Neural cell (in vitro differentiated cells): ENCODE measurements around the gene TUBA4B. TPM values are rescaled to one million over a fixed set of nuclear protein-coding genes. Genes with fewer than 3 reads are reported as not detected.

ENCODE experiments used
- H2AFZ ChIP-seq: fragments of 200-600, 300-800 bp; sonication (generic), shearing (Covaris generic); 2 replicates; pipeline ENCODE4 v1.6.0; 2014; ENCODE audit warnings: low read depth, mild to moderate bottlenecking, antibody characterized with exemption, low read length, moderate library complexity
- H3F3A ChIP-seq: fragments of 200-600 bp; shearing (Covaris generic); 2 replicates; pipeline ENCODE4 v1.6.1; 2016; ENCODE audit warnings: mild to moderate bottlenecking, moderate library complexity, mixed read lengths, antibody characterized with exemption, low read length; ENCODE audit not compliant: insufficient read depth, poor library complexity, severe bottlenecking
- H3K27ac ChIP-seq: fragments of 200-600, 300-800 bp; sonication (generic), shearing (Covaris generic); 2 replicates; pipeline ENCODE4 v1.5.1; 2014; ENCODE audit warnings: mild to moderate bottlenecking, low read length, moderate library complexity
- H3K27me3 ChIP-seq: fragments of 300-800, 200-600 bp; sonication (generic), shearing (Covaris generic); 2 replicates; pipeline ENCODE4 v1.6.0; 2014; ENCODE audit warnings: mild to moderate bottlenecking, low read depth, low read length, moderate library complexity; ENCODE audit not compliant: insufficient read depth
- H3K36me3 ChIP-seq: fragments of 300-800, 200-600 bp; sonication (generic), shearing (Covaris generic); 2 replicates; pipeline ENCODE4 v1.5.1; 2014; ENCODE audit warnings: mild to moderate bottlenecking, antibody characterized with exemption, low read length, moderate library complexity; ENCODE audit not compliant: insufficient read depth
- H3K4me2 ChIP-seq: fragments of 300-800, 200-600 bp; sonication (generic), shearing (Covaris generic); 2 replicates; pipeline ENCODE4 v1.6.0; 2014; ENCODE audit warnings: mild to moderate bottlenecking, low read length
- H3K4me3 ChIP-seq: fragments of 300-800, 200-600 bp; sonication (generic), shearing (Covaris generic); 2 replicates; pipeline ENCODE4 v1.5.1; 2014; ENCODE audit warnings: mild to moderate bottlenecking, low read length, moderate library complexity
- H3K79me2 ChIP-seq: fragments of 200-600 bp; shearing (Covaris generic); replicated peaks from 2 replicates; pipeline ENCODE4 v1.6.0; 2014; ENCODE audit warnings: mild to moderate bottlenecking, low read length, moderate library complexity; ENCODE audit not compliant: insufficient read depth
- H3K9ac ChIP-seq: fragments of 300-800, 200-600 bp; sonication (generic), shearing (Covaris generic); 2 replicates; pipeline ENCODE4 v1.6.1; 2016; ENCODE audit warnings: mild to moderate bottlenecking, low read length, mixed read lengths
- H3K9me2 ChIP-seq: fragments of 200-600 bp; shearing (Covaris generic); 2 replicates; pipeline ENCODE4 v1.6.1; 2016; ENCODE audit warnings: mild to moderate bottlenecking, low read length, mixed read lengths; ENCODE audit not compliant: insufficient read depth
- H3K9me3 ChIP-seq: fragments of 200-600, 300-800 bp; sonication (generic), shearing (Covaris generic); 2 replicates; pipeline ENCODE4 v1.6.1; 2016; ENCODE audit warnings: mild to moderate bottlenecking, mixed run types, low read length, moderate library complexity, mixed read lengths
- H4K20me1 ChIP-seq: fragments of 200-600 bp; shearing (Covaris generic); 2 replicates; pipeline ENCODE4 v1.6.1; 2016; ENCODE audit warnings: mild to moderate bottlenecking, mixed run types; ENCODE audit not compliant: insufficient read depth
- EP300 ChIP-seq: fragments of 450-650 bp; conservative IDR thresholded peaks from 2 replicates; pipeline ENCODE4 v1.6.1; 2014; ENCODE audit warnings: antibody characterized with exemption, mild to moderate bottlenecking, moderate library complexity; ENCODE audit not compliant: poor library complexity, severe bottlenecking
- EZH2 ChIP-seq: fragments of 200-600, 300-800 bp; shearing (Covaris generic), sonication (generic); IDR thresholded peaks from 2 replicates; pipeline ENCODE4 v1.6.1; 2014; ENCODE audit warnings: antibody characterized with exemption, low read length, borderline replicate concordance, mild to moderate bottlenecking; ENCODE audit not compliant: insufficient read depth, poor library complexity, severe bottlenecking
- MXI1 ChIP-seq: fragments of 450-650 bp; conservative IDR thresholded peaks from 2 replicates; pipeline ENCODE4 v1.6.1; 2014; ENCODE audit warnings: antibody characterized with exemption, mild to moderate bottlenecking; ENCODE audit not compliant: poor library complexity, severe bottlenecking
- POLR2AphosphoS5 ChIP-seq: IDR thresholded peaks from 2 replicates; pipeline ENCODE4 v1.6.1; 2012
- RAD21 ChIP-seq: fragments of 450-650 bp; conservative IDR thresholded peaks from 2 replicates; pipeline ENCODE4 v1.6.1; 2014; ENCODE audit warnings: antibody characterized with exemption, mild to moderate bottlenecking, moderate library complexity
- REST ChIP-seq: IDR thresholded peaks from 2 replicates; pipeline ENCODE4 v1.6.1; 2012; ENCODE audit warnings: borderline replicate concordance
- SMC3 ChIP-seq: fragments of 450-650 bp; conservative IDR thresholded peaks from 2 replicates; pipeline ENCODE4 v1.6.1; 2014; ENCODE audit warnings: antibody characterized with exemption, mild to moderate bottlenecking, moderate library complexity; ENCODE audit not compliant: poor library complexity
- TAF1 ChIP-seq: IDR thresholded peaks from 2 replicates; pipeline ENCODE4 v1.6.1; 2012; ENCODE audit warnings: low read depth
- polyA plus RNA-seq: library from polyadenylated mRNA; depleted of rRNA; stranded (reverse); fragments of >200 nt; gene quantifications from 2 replicates; pipeline ENCODE4 v1.2.3, GENCODE V29; 2014
- TF ChIP-seq, protein P1 (sequence below): fragments of 450-650 bp; IDR thresholded peaks from 2 replicates; pipeline ENCODE4 v1.5.1; 2014; ENCODE audit warnings: antibody characterized with exemption, mild to moderate bottlenecking, moderate library complexity; ENCODE audit not compliant: poor library complexity, severe bottlenecking

The TUBA4B gene
- polyA plus RNA-seq, 1 donor from 2014 or later = not detected

- no peak overlapping the region for H2AFZ ChIP-seq
These were observed 3.7 kb upstream of the TUBA4B start for GRCh38 chr2:219249203-219249980.

DNA sequence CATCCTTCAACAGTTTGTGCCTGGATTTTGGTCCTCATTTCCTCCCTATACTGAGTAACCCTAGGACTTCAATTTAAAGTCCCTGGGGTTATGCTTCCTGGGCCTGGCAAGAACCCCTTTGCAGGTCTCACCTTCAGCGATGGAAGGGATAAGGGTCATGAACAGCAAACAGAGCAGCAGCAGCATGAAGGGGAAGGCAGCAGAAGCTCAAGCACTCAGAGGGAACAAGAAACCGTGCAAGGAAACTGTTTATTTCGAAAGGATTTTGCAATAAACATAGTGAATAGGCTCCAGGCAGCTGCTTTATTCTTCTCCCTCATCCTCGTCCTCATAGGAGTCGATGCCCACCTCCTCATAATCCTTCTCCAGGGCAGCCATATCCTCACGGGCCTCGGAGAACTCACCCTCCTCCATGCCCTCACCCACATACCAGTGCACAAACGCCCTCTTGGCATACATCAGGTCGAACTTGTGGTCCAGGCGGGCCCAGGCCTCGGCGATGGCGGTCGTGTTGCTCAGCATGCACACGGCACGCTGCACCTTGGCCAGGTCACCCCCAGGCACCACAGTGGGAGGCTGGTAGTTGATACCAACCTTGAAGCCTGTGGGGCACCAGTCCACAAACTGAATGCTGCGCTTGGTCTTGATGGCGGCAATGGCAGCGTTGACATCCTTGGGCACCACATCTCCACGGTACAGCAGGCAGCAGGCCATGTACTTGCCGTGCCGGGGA, 2.8 kb upstream of the TUBA4B start:
- Histone ChIP-seq H3K9ac (no peak overlapping the region), H3K27me3 (peaks cover 39% of the 10 kb centered on the region), H3K27ac (no peak overlapping the region), H3K36me3 (peaks cover 8% of the 10 kb centered on the region), H2AFZ (no peak overlapping the region), H4K20me1 (no peaks in the 10 kb centered on the region), H3F3A (no peaks in the 10 kb centered on the region), H3K79me2 (peaks cover 12% of the 10 kb centered on the region), H3K4me3 (no peak overlapping the region), H3K9me3 (no peaks in the 10 kb centered on the region), H3K9me2 (no peaks in the 10 kb centered on the region), H3K4me2 (no peak overlapping the region)
- TF ChIP-seq POLR2AphosphoS5 (no peak), MXI1 (no peak), SMC3 (no peak), TAF1 (no peak), RAD21 (no peak), EP300 (no peak), REST (no peak), EZH2 (no peak)
- TF ChIP-seq, protein P1, sequence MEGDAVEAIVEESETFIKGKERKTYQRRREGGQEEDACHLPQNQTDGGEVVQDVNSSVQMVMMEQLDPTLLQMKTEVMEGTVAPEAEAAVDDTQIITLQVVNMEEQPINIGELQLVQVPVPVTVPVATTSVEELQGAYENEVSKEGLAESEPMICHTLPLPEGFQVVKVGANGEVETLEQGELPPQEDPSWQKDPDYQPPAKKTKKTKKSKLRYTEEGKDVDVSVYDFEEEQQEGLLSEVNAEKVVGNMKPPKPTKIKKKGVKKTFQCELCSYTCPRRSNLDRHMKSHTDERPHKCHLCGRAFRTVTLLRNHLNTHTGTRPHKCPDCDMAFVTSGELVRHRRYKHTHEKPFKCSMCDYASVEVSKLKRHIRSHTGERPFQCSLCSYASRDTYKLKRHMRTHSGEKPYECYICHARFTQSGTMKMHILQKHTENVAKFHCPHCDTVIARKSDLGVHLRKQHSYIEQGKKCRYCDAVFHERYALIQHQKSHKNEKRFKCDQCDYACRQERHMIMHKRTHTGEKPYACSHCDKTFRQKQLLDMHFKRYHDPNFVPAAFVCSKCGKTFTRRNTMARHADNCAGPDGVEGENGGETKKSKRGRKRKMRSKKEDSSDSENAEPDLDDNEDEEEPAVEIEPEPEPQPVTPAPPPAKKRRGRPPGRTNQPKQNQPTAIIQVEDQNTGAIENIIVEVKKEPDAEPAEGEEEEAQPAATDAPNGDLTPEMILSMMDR = no peak

More at GRCh38 chr2:219249203-219249980, 3.7 kb upstream of the TUBA4B start:
- Histone ChIP-seq H3K79me2 (peaks cover 12% of the 10 kb centered on the region), H3K36me3 (peaks cover 8% of the 10 kb centered on the region), H4K20me1 (no peaks in the 10 kb centered on the region), H3K9ac (no peak overlapping the region), H3F3A (no peaks in the 10 kb centered on the region), H3K9me3 (no peaks in the 10 kb centered on the region), H3K4me2 (no peak overlapping the region), H3K9me2 (no peaks in the 10 kb centered on the region), H3K4me3 (no peak overlapping the region), H3K27me3 (peaks cover 31% of the 10 kb centered on the region), H3K27ac (no peak overlapping the region)
- no peak for TF ChIP-seq RAD21
- TF ChIP-seq EP300 = no peak
- no peak for TF ChIP-seq MXI1
- no peak for TF ChIP-seq POLR2AphosphoS5
- TF ChIP-seq SMC3 = no peak
